ENCODE results near the gene IL9. TPM values are rescaled to one million over a fixed set of nuclear protein-coding genes. Genes with fewer than 3 reads are reported as not detected.

IL9 gene
- total RNA-seq, 1 donor from 2014 or later: not detected

GRCh38 chr5:135876146-135876545 lies 19.5 kb downstream of the IL9 start:
- H3K36me3 ChIP-seq: no peaks in the 10 kb centered on the region
- DNase-seq (no peak), ATAC-seq (no peak)
- H3K4me1 ChIP-seq: no peaks in the 10 kb centered on the region
- H3K27ac ChIP-seq: no peak overlapping the region
- no peak for TF ChIP-seq CTCF (IDR thresholded peaks at IDR 0.05)
- no peak overlapping the region for H3K4me3 ChIP-seq
- no peaks in the 10 kb centered on the region for H3K9me3 ChIP-seq
- intact Hi-C loops (cut with DNase I): no loop called here
- H3K27me3 ChIP-seq (ENCODE audit: low read depth): no peaks in the 10 kb centered on the region

GRCh38 chr5:135875567-135875966 lies 20.1 kb downstream of the IL9 start:
- intact Hi-C loops (cut with DNase I): no loop called here
- no peak overlapping the region for H3K27ac ChIP-seq
- H3K4me3 ChIP-seq: no peak overlapping the region
- H3K4me1 ChIP-seq: no peaks in the 10 kb centered on the region
- ATAC-seq (no peak), DNase-seq (no peak)
- no peaks in the 10 kb centered on the region for H3K9me3 ChIP-seq
- H3K36me3 ChIP-seq: no peaks in the 10 kb centered on the region
- H3K27me3 ChIP-seq (ENCODE audit: low read depth): no peaks in the 10 kb centered on the region
- no peak for TF ChIP-seq CTCF (IDR thresholded peaks at IDR 0.05)

- H3K4me3 ChIP-seq: no peak overlapping the region
- no peaks in the 10 kb centered on the region for H3K27me3 ChIP-seq (ENCODE audit: low read depth)
- DNase-seq (no peak), ATAC-seq (no peak)
- no peaks in the 10 kb centered on the region for H3K36me3 ChIP-seq
- intact Hi-C loops (cut with DNase I): no loop called here
- H3K4me1 ChIP-seq: no peaks in the 10 kb centered on the region
- H3K27ac ChIP-seq: no peak overlapping the region
- no peaks in the 10 kb centered on the region for H3K9me3 ChIP-seq
- no peak for TF ChIP-seq CTCF (IDR thresholded peaks at IDR 0.05)
Measured at GRCh38 chr5:135874461-135874860, 21.2 kb downstream of the IL9 start.

GRCh38 chr5:135873831-135874230 lies 21.8 kb downstream of the IL9 start:
- intact Hi-C loops (cut with DNase I): no loop called here
- H3K36me3 ChIP-seq: no peaks in the 10 kb centered on the region
- H3K4me1 ChIP-seq: no peaks in the 10 kb centered on the region
- H3K27me3 ChIP-seq (ENCODE audit: low read depth): no peaks in the 10 kb centered on the region
- ATAC-seq (no peak), DNase-seq (no peak)
- H3K4me3 ChIP-seq: no peak overlapping the region
- no peak for TF ChIP-seq CTCF (IDR thresholded peaks at IDR 0.05)
- no peak overlapping the region for H3K27ac ChIP-seq
- no peaks in the 10 kb centered on the region for H3K9me3 ChIP-seq

- intact Hi-C loops (cut with DNase I): no loop called here
- H3K27me3 ChIP-seq (ENCODE audit: low read depth): no peaks in the 10 kb centered on the region
- H3K4me1 ChIP-seq: no peaks in the 10 kb centered on the region
- H3K36me3 ChIP-seq: no peaks in the 10 kb centered on the region
- ATAC-seq (no peak), DNase-seq (no peak)
- H3K9me3 ChIP-seq: no peaks in the 10 kb centered on the region
- H3K4me3 ChIP-seq: no peak overlapping the region
- no peak overlapping the region for H3K27ac ChIP-seq
- no peak for TF ChIP-seq CTCF (IDR thresholded peaks at IDR 0.05)
Measured at GRCh38 chr5:135871268-135871915, 24.2 kb downstream of the IL9 start.
